GM21423 (cell line): ENCODE results near the gene AFM.

Experiments used
- ATAC-seq: cut with Tn5 transposase; IDR thresholded peaks from one replicate; pipeline ENCODE4 v1.9.1; 2021; ENCODE audit warnings: mild to moderate bottlenecking, moderate library complexity; ENCODE audit not compliant: unreplicated experiment

The AFM gene

GRCh38 chr4:73481358-73481757 lies at the start of gene AFM:
TSS of gene AFM (plus strand) at chr4:73481745. CDS start at chr4:73481776, 31 bp downstream.
- no peak for ATAC-seq

GRCh38 chr4:73431813-73432168 lies 49.8 kb upstream of the AFM start:
- no peak for ATAC-seq

- no peak for ATAC-seq
Observed at GRCh38 chr4:73432169-73433000, 49.2 kb upstream of the AFM start.

- no peak for ATAC-seq
Observed at GRCh38 chr4:73433140-73433539, 48.4 kb upstream of the AFM start.

GRCh38 chr4:73434311-73434710 lies 47.2 kb upstream of the AFM start:
- no peak for ATAC-seq

GRCh38 chr4:73435984-73436383 lies 45.6 kb upstream of the AFM start, which contains the start of gene AFP:
TSS of gene AFP (plus strand) at chr4:73436221. CDS start at chr4:73436263, 42 bp downstream.
- ATAC-seq = no peak

- ATAC-seq = no peak
Observed at GRCh38 chr4:73436674-73437557, 44.6 kb upstream of the AFM start.

GRCh38 chr4:73437558-73437956 lies 44.0 kb upstream of the AFM start:
- no peak for ATAC-seq

GRCh38 chr4:73438048-73438447 lies 43.5 kb upstream of the AFM start:
- no peak for ATAC-seq

GRCh38 chr4:73438582-73439215 lies 42.8 kb upstream of the AFM start:
- no peak for ATAC-seq

GRCh38 chr4:73439445-73439844 lies 42.1 kb upstream of the AFM start:
- ATAC-seq = no peak

GRCh38 chr4:73439991-73440390 lies 41.6 kb upstream of the AFM start:
- ATAC-seq = no peak

GRCh38 chr4:73440653-73441052 lies 40.9 kb upstream of the AFM start:
- no peak for ATAC-seq

- ATAC-seq = no peak
Observed at GRCh38 chr4:73442275-73442674, 39.3 kb upstream of the AFM start.

- no peak for ATAC-seq
Observed at GRCh38 chr4:73443224-73443623, 38.3 kb upstream of the AFM start.

- no peak for ATAC-seq
Observed at GRCh38 chr4:73445383-73446335, 35.9 kb upstream of the AFM start.

GRCh38 chr4:73446336-73446938 lies 35.1 kb upstream of the AFM start:
- peak; percentile 99 for ATAC-seq

- no peak for ATAC-seq
Observed at GRCh38 chr4:73447671-73448070, 33.9 kb upstream of the AFM start.

- ATAC-seq = no peak
Observed at GRCh38 chr4:73448448-73449203, 32.9 kb upstream of the AFM start.
